ENCODE data around the gene INSC.

INSC gene

DNA sequence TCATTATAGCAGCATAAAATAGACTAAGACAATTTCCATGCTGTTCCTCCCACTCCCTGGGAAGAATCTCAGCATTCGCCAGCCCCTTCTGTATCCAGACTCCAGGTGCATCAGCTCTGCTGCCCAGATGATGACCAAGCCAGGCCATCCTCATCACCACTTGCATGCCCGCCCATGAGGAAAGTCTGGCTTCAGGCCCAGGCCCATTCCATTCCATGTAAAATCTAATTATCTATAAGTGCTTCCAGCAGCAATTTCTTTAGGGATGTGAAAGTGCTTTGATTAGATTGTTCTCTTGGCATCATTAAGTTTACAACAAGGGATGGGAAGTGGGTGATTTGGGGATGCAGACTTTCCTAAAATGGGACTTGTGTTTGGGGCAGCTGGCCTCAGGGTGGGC lies 100.3 kb downstream of the INSC start:
- ATAC-seq = no peak
- TF ChIP-seq TCF4 (CRISPR knock-in tag; IDR thresholded peaks at IDR 0.05; ENCODE audit: borderline replicate concordance) (0 out of 2 replicates have a peak, but pooled peaks have one; percentile 23), ZNF8 (CRISPR knock-in tag; IDR thresholded peaks at IDR 0.05) (no peak), ARNTL (CRISPR knock-in tag; IDR thresholded peaks at IDR 0.05; ENCODE audit: borderline replicate concordance, low read depth) (no peak), ISL1 (CRISPR knock-in tag; IDR thresholded peaks at IDR 0.05) (peak; percentile 67)

DNA sequence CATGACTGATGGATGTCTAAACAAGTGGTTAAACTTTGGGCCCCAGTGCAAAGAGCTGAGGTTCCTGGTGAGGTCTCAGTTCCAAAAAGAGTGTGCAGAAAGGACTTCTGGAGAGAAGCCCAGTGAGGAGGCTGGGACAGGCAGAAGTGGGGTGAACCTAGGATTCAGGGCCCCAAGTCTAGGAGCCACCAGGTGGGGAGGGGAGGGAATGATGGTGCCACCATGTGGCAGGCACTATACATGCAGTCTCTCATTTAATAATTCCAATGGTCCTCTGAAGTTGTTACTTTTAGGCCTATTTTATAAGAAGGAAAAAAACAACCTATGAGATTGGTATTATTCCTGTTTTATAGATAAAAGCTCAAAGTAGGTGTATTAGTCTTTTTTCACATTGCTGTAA lies 102.0 kb downstream of the INSC start:
- TF ChIP-seq ZC3H10 (CRISPR knock-in tag; IDR thresholded peaks at IDR 0.05) (no peak), GLIS3 (CRISPR knock-in tag; IDR thresholded peaks at IDR 0.05) (no peak), PPARA (CRISPR knock-in tag; IDR thresholded peaks at IDR 0.05; ENCODE audit: borderline replicate concordance) (no peak)
- TF ChIP-seq, protein P1, sequence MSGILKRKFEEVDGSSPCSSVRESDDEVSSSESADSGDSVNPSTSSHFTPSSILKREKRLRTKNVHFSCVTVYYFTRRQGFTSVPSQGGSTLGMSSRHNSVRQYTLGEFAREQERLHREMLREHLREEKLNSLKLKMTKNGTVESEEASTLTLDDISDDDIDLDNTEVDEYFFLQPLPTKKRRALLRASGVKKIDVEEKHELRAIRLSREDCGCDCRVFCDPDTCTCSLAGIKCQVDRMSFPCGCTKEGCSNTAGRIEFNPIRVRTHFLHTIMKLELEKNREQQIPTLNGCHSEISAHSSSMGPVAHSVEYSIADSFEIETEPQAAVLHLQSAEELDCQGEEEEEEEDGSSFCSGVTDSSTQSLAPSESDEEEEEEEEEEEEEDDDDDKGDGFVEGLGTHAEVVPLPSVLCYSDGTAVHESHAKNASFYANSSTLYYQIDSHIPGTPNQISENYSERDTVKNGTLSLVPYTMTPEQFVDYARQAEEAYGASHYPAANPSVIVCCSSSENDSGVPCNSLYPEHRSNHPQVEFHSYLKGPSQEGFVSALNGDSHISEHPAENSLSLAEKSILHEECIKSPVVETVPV (CRISPR knock-in tag; IDR thresholded peaks at IDR 0.05) = no peak
- no peak for ATAC-seq

GRCh38 chr11:15217416-15217815 lies 102.7 kb downstream of the INSC start:
- TF ChIP-seq TSHZ2 (CRISPR knock-in tag; IDR thresholded peaks at IDR 0.05) (no peak), RARB (CRISPR knock-in tag; IDR thresholded peaks at IDR 0.05) (no peak)
- no peak for ATAC-seq

DNA sequence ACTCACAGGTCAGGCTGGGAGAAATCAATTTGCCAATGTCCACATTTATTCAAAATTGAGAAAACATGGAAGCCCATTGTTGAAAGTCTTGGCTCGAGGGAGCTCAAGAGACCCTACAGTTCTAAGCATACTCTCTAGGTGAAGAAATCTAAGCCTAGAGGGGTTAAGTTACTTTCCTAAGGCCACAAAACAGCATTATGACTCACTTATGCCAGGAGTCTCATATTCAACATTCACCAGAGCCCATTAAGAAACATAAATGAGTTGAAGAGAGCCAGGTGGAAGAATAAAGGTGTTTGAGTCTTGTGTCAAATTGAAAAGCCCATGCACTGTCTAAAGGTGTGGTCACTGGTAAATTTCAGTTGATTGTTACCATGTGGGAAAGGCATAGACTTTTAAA lies 108.1 kb downstream of the INSC start:
- no peak for TF ChIP-seq PPARA (CRISPR knock-in tag; IDR thresholded peaks at IDR 0.05; ENCODE audit: borderline replicate concordance)
- no peak for ATAC-seq

DNA sequence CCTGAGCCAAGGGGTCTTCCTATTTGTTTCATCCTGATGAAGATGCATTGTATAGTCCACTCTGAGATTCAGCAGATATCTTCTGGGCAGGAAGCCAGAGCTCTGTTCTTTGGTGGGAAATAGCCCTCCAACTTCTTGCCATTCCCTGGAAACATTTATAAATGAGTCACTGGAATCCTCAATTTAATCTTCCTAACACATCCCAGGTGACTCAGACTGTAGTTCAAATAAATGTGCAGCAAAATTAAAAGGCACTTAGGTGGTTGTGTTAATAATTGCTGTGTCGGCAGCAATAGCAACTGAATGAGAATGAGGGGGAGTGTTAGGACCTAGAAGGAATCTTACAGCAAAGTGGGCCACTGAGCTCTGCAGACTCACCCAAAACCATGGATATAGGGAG lies 108.6 kb downstream of the INSC start:
- TF ChIP-seq RARB (CRISPR knock-in tag; IDR thresholded peaks at IDR 0.05) = no peak
- no peak for TF ChIP-seq SNAI2 (CRISPR knock-in tag; IDR thresholded peaks at IDR 0.05)
- peak; percentile 33 for TF ChIP-seq TCF4 (CRISPR knock-in tag; IDR thresholded peaks at IDR 0.05; ENCODE audit: borderline replicate concordance)
- peak; percentile 51 for TF ChIP-seq ISL1 (CRISPR knock-in tag; IDR thresholded peaks at IDR 0.05)
- no peak for TF ChIP-seq ZFP3 (CRISPR knock-in tag; IDR thresholded peaks at IDR 0.05)
- no peak for TF ChIP-seq PATZ1 (CRISPR knock-in tag; IDR thresholded peaks at IDR 0.05; ENCODE audit: borderline replicate concordance)
- TF ChIP-seq, protein P2, sequence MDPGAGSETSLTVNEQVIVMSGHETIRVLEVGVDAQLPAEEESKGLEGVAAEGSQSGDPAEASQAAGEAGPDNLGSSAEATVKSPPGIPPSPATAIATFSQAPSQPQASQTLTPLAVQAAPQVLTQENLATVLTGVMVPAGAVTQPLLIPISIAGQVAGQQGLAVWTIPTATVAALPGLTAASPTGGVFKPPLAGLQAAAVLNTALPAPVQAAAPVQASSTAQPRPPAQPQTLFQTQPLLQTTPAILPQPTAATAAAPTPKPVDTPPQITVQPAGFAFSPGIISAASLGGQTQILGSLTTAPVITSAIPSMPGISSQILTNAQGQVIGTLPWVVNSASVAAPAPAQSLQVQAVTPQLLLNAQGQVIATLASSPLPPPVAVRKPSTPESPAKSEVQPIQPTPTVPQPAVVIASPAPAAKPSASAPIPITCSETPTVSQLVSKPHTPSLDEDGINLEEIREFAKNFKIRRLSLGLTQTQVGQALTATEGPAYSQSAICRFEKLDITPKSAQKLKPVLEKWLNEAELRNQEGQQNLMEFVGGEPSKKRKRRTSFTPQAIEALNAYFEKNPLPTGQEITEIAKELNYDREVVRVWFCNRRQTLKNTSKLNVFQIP (CRISPR knock-in tag; IDR thresholded peaks at IDR 0.05; ENCODE audit: borderline replicate concordance, low read depth) = no peak
- TF ChIP-seq ZC3H10 (CRISPR knock-in tag; IDR thresholded peaks at IDR 0.05) = no peak
- TF ChIP-seq, protein P3, sequence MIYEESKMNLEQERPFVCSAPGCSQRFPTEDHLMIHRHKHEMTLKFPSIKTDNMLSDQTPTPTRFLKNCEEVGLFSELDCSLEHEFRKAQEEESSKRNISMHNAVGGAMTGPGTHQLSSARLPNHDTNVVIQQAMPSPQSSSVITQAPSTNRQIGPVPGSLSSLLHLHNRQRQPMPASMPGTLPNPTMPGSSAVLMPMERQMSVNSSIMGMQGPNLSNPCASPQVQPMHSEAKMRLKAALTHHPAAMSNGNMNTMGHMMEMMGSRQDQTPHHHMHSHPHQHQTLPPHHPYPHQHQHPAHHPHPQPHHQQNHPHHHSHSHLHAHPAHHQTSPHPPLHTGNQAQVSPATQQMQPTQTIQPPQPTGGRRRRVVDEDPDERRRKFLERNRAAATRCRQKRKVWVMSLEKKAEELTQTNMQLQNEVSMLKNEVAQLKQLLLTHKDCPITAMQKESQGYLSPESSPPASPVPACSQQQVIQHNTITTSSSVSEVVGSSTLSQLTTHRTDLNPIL (CRISPR knock-in tag; IDR thresholded peaks at IDR 0.05; ENCODE audit: low read depth) = no peak
- no peak for TF ChIP-seq BACH2 (CRISPR knock-in tag; IDR thresholded peaks at IDR 0.05; ENCODE audit: borderline replicate concordance)
- no peak for TF ChIP-seq ARNTL (CRISPR knock-in tag; IDR thresholded peaks at IDR 0.05; ENCODE audit: borderline replicate concordance, low read depth)
- TF ChIP-seq ZNF565 (CRISPR knock-in tag; conservative IDR thresholded peaks at IDR 0.05; ENCODE audit: low read depth) = no peak
- no peak for ATAC-seq
